HEK293 (cell line): ENCODE measurements around the gene HUS1B.

Experiments
- CTCF ChIA-PET: fragments of 350-600 bp; formaldehyde crosslinking; extraction: SDS; loops from one replicate; lab custom pipeline; 2021; ENCODE audit warnings: antibody characterized with exemption; lab: Yijun Ruan, JAX
- POLR2A ChIA-PET: fragments of 300-600 bp; formaldehyde crosslinking; extraction: SDS; loops from one replicate; lab custom pipeline; 2020; ENCODE audit warnings: antibody characterized with exemption, inconsistent platforms; lab: Yijun Ruan, JAX
- H3K27ac ChIP-seq: fragments of 200-500 bp; sonication (Bioruptor generic); 2 replicates; pipeline ENCODE4 v1.5.1; 2014; ENCODE audit warnings: low read depth, low read length, control low read depth, inconsistent platforms; ENCODE audit errors: extremely low read depth
- H3K36me3 ChIP-seq, 2 experiments: fragments of 200-500 bp in 1 of 2; sonication (Bioruptor generic) in 1 of 2; 1 replicate in 1 of 2; 2 replicates in 1 of 2; pipeline ENCODE4 v1.5.1; 2014 to 2017; ENCODE audit warnings: inconsistent platforms in 2 of 2, low read length in 2 of 2; ENCODE audit not compliant: control insufficient read depth in 2 of 2, insufficient read depth in 1 of 2
- H3K4me1 ChIP-seq: fragments of 200-500 bp; sonication (Bioruptor generic); 2 replicates; pipeline ENCODE4 v1.5.1; 2014; ENCODE audit warnings: mild to moderate bottlenecking, low read length, inconsistent platforms; ENCODE audit not compliant: control insufficient read depth, insufficient read depth
- H3K4me3 ChIP-seq: 2 replicates; pipeline ENCODE4 v1.5.1; 2011; ENCODE audit warnings: low read depth, mild to moderate bottlenecking, control low read depth, low read length, moderate library complexity
- H3K9me3 ChIP-seq: fragments of 200-500 bp; sonication (Bioruptor generic); 2 replicates; pipeline ENCODE4 v1.5.1; 2014; ENCODE audit warnings: low read depth, low read length, inconsistent platforms; ENCODE audit not compliant: control insufficient read depth, insufficient read depth
- FEZF1 ChIP-seq: fragments of 450-650 bp; formaldehyde crosslinking; IDR thresholded peaks from 2 replicates; pipeline ENCODE4 v1.5.1; 2016; ENCODE audit warnings: missing biosample characterization, missing genetic modification characterization
- OVOL3 ChIP-seq: fragments of 450-650 bp; formaldehyde crosslinking; IDR thresholded peaks from 2 replicates; pipeline ENCODE4 v1.5.1; 2016; ENCODE audit warnings: missing biosample characterization, missing genetic modification characterization
- SALL2 ChIP-seq: fragments of 450-650 bp; formaldehyde crosslinking; IDR thresholded peaks from 2 replicates; pipeline ENCODE4 v1.5.0; 2017; ENCODE audit warnings: missing biosample characterization, mild to moderate bottlenecking, missing genetic modification characterization, borderline replicate concordance
- ZBTB17 ChIP-seq: fragments of 450-650 bp; formaldehyde crosslinking; IDR thresholded peaks from 2 replicates; pipeline ENCODE4 v1.5.1; 2016; ENCODE audit warnings: missing biosample characterization, missing genetic modification characterization
- ZBTB20 ChIP-seq: fragments of 450-650 bp; formaldehyde crosslinking; IDR thresholded peaks from 2 replicates; pipeline ENCODE4 v1.5.1; 2016; ENCODE audit warnings: missing biosample characterization, missing genetic modification characterization
- ZNF112 ChIP-seq: fragments of 450-650 bp; formaldehyde crosslinking; IDR thresholded peaks from 2 replicates; pipeline ENCODE4 v1.5.0; 2017; ENCODE audit warnings: missing biosample characterization, missing genetic modification characterization
- ZNF138 ChIP-seq: fragments of 450-650 bp; formaldehyde crosslinking; IDR thresholded peaks from 2 replicates; pipeline ENCODE4 v1.5.1; 2016; ENCODE audit warnings: missing biosample characterization, missing genetic modification characterization, borderline replicate concordance
- ZNF140 ChIP-seq: fragments of 450-650 bp; formaldehyde crosslinking; IDR thresholded peaks from 2 replicates; pipeline ENCODE4 v1.5.1; 2016; ENCODE audit warnings: missing biosample characterization, missing genetic modification characterization
- ZNF2 ChIP-seq: fragments of 450-650 bp; formaldehyde crosslinking; IDR thresholded peaks from 2 replicates; pipeline ENCODE4 v1.5.1; 2016; ENCODE audit warnings: missing biosample characterization, missing genetic modification characterization
- ZNF221 ChIP-seq: fragments of 450-650 bp; formaldehyde crosslinking; IDR thresholded peaks from 2 replicates; pipeline ENCODE4 v1.5.1; 2017; ENCODE audit warnings: missing biosample characterization, missing genetic modification characterization, borderline replicate concordance
- ZNF23 ChIP-seq: fragments of 450-650 bp; formaldehyde crosslinking; IDR thresholded peaks from 2 replicates; pipeline ENCODE4 v1.5.1; 2016; ENCODE audit warnings: missing biosample characterization, missing genetic modification characterization, borderline replicate concordance
- ZNF404 ChIP-seq: fragments of 450-650 bp; formaldehyde crosslinking; IDR thresholded peaks from 2 replicates; pipeline ENCODE4 v1.5.1; 2017; ENCODE audit warnings: missing biosample characterization, missing genetic modification characterization
- ZNF555 ChIP-seq: fragments of 450-650 bp; formaldehyde crosslinking; conservative IDR thresholded peaks from 2 replicates; pipeline ENCODE4 v1.5.1; 2017; ENCODE audit warnings: missing biosample characterization, mild to moderate bottlenecking, missing genetic modification characterization, inconsistent platforms
- ZSCAN23 ChIP-seq: fragments of 450-650 bp; formaldehyde crosslinking; IDR thresholded peaks from 2 replicates; pipeline ENCODE4 v1.5.1; 2016; ENCODE audit warnings: missing biosample characterization, missing genetic modification characterization
- TF ChIP-seq, protein P1 (sequence below): fragments of 450-650 bp; formaldehyde crosslinking; IDR thresholded peaks from 2 replicates; pipeline ENCODE4 v1.5.1; 2016; ENCODE audit warnings: missing biosample characterization, missing genetic modification characterization
- TF ChIP-seq, protein P2 (sequence below): fragments of 450-650 bp; formaldehyde crosslinking; IDR thresholded peaks from 2 replicates; pipeline ENCODE4 v1.5.1; 2017; ENCODE audit warnings: missing biosample characterization, missing genetic modification characterization
- TF ChIP-seq, protein P3 (sequence below): fragments of 450-650 bp; formaldehyde crosslinking; IDR thresholded peaks from 2 replicates; pipeline ENCODE4 v1.5.1; 2016; ENCODE audit warnings: missing biosample characterization, missing genetic modification characterization, borderline replicate concordance
- TF ChIP-seq, protein P4 (sequence below): fragments of 450-650 bp; formaldehyde crosslinking; conservative IDR thresholded peaks from 2 replicates; pipeline ENCODE4 v1.5.1; 2016; ENCODE audit warnings: low read depth, missing biosample characterization, missing genetic modification characterization

HUS1B gene

DNA sequence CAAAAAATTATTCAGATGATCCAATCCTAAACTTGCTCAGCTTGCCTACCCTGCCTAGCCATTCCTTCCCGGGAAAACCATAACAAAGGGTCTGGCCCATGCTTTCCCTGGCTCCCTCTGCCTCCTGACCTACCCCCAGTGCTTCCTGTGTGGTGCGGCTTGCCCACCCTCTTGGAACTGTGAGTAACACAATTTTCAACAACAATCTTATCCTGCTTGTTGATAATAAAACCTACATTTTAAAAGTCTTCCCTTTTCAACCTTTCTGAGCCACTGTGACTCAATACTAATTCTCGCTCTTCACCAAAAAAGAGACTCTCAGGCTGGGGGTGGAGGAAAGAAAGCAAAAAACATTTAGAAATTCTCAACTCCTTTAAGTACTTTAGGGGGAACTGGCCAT is 18.1 kb upstream of the HUS1B start (continued):
- TF ChIP-seq SALL2 (no peak), ZNF2 (tag by site-specific recombination) (no peak)
- TF ChIP-seq, protein P1, sequence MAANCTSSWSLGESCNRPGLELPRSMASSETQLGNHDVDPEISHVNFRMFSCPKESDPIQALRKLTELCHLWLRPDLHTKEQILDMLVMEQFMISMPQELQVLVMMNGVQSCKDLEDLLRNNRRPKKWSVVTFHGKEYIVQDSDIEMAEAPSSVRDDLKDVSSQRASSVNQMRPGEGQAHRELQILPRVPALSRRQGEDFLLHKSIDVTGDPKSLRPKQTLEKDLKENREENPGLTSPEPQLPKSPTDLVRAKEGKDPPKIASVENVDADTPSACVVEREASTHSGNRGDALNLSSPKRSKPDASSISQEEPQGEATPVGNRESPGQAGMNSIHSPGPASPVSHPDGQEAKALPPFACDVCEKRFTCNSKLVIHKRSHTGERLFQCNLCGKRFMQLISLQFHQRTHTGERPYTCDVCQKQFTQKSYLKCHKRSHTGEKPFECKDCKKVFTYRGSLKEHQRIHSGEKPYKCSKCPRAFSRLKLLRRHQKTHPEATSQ (tag by site-specific recombination), result no peak

DNA sequence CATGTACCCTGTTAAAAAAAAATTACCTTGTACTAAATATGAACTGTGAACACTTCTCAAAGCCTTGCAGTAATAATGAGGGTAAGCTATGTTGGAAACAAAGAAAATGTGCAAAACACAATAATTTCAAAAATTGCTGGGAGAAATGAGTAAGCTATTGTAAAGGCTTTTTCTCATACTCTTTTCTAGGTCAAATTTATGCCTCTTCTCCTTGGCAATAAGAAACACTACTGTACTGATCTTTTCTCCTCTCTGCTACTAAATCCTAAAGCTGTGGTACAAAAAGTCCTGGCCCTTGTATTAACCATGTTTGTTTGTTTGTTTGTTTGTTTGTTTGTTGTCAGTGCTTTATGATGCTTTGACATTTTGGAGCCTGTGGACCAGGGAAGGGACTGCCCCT is 17.5 kb upstream of the HUS1B start:
- TF ChIP-seq ZBTB20 (no peak), ZNF138 (tag by site-specific recombination) (no peak), ZBTB17 (tag by site-specific recombination) (no peak), ZNF23 (no peak), FEZF1 (no peak), ZNF140 (no peak), ZNF555 (tag by site-specific recombination) (no peak), ZSCAN23 (no peak), ZNF404 (tag by site-specific recombination) (no peak), OVOL3 (tag by site-specific recombination) (no peak), ZNF221 (tag by site-specific recombination) (no peak), ZNF2 (tag by site-specific recombination) (no peak), ZNF112 (no peak)
- TF ChIP-seq, protein P2, sequence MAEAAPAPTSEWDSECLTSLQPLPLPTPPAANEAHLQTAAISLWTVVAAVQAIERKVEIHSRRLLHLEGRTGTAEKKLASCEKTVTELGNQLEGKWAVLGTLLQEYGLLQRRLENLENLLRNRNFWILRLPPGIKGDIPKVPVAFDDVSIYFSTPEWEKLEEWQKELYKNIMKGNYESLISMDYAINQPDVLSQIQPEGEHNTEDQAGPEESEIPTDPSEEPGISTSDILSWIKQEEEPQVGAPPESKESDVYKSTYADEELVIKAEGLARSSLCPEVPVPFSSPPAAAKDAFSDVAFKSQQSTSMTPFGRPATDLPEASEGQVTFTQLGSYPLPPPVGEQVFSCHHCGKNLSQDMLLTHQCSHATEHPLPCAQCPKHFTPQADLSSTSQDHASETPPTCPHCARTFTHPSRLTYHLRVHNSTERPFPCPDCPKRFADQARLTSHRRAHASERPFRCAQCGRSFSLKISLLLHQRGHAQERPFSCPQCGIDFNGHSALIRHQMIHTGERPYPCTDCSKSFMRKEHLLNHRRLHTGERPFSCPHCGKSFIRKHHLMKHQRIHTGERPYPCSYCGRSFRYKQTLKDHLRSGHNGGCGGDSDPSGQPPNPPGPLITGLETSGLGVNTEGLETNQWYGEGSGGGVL (tag by site-specific recombination), result no peak
- TF ChIP-seq, protein P3, sequence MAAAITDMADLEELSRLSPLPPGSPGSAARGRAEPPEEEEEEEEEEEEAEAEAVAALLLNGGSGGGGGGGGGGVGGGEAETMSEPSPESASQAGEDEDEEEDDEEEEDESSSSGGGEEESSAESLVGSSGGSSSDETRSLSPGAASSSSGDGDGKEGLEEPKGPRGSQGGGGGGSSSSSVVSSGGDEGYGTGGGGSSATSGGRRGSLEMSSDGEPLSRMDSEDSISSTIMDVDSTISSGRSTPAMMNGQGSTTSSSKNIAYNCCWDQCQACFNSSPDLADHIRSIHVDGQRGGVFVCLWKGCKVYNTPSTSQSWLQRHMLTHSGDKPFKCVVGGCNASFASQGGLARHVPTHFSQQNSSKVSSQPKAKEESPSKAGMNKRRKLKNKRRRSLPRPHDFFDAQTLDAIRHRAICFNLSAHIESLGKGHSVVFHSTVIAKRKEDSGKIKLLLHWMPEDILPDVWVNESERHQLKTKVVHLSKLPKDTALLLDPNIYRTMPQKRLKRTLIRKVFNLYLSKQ, result no peak
- TF ChIP-seq, protein P4, sequence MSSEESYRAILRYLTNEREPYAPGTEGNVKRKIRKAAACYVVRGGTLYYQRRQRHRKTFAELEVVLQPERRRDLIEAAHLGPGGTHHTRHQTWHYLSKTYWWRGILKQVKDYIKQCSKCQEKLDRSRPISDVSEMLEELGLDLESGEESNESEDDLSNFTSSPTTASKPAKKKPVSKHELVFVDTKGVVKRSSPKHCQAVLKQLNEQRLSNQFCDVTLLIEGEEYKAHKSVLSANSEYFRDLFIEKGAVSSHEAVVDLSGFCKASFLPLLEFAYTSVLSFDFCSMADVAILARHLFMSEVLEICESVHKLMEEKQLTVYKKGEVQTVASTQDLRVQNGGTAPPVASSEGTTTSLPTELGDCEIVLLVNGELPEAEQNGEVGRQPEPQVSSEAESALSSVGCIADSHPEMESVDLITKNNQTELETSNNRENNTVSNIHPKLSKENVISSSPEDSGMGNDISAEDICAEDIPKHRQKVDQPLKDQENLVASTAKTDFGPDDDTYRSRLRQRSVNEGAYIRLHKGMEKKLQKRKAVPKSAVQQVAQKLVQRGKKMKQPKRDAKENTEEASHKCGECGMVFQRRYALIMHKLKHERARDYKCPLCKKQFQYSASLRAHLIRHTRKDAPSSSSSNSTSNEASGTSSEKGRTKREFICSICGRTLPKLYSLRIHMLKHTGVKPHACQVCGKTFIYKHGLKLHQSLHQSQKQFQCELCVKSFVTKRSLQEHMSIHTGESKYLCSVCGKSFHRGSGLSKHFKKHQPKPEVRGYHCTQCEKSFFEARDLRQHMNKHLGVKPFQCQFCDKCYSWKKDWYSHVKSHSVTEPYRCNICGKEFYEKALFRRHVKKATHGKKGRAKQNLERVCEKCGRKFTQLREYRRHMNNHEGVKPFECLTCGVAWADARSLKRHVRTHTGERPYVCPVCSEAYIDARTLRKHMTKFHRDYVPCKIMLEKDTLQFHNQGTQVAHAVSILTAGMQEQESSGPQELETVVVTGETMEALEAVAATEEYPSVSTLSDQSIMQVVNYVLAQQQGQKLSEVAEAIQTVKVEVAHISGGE (tag by site-specific recombination), result no peak
- Histone ChIP-seq H3K4me1 (no peaks in the 10 kb centered on the region; the same call in 1 of the 2 replicates), H3K36me3 (no peaks in the 10 kb centered on the region; a peak in 1 of 3 replicates), H3K27ac (no peak overlapping the region), H3K9me3 (no peaks in the 10 kb centered on the region), H3K4me3 (no peak overlapping the region)
- ChIA-PET CTCF (interaction anchor here (0.9 kb wide), 1 partner anchor 12 kb away, joined by 3 read pairs; no protein-coding TSS in a partner anchor), POLR2A (no interaction called here)
